NCI-H1694 (cell line): ENCODE results near the gene UBAP1L.
"Not testable (repeated sequence)": the region's sequence is repeated elsewhere in the genome, so short reads cannot be mapped to it uniquely, and the experiment has no call there.

ENCODE experiments used
- DNase-seq: peaks from one replicate; lab custom pipeline; 2025; lab: John Stamatoyannopoulos, UW

UBAP1L gene

GRCh38 chr15:65115086-65115485 lies at the start of gene UBAP1L:
Gene UBAP1L, minus strand, starts transcription at chr15:65115200. Its CDS starts 8,985 bp downstream, at chr15:65106215.
- peak; percentile 71 for DNase-seq

DNA sequence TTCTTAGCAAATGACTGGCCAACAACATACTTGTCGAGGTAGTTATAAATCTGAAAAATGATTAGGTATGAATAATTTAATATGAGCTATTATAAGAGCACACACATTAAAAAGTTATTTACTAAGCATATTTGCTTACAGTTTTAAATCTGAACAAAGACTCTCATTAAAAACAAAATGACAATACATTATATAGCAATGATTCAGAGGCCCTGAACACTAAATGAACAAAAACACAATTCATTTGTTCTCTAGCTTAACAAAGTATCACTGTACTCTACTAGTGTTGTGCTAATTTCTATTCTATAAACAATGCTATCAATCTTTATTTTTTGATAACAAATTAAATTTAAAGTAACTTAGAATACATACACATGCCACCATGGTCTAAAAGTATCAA lies 49.1 kb upstream of the UBAP1L start:
- DNase-seq = no peak

DNA sequence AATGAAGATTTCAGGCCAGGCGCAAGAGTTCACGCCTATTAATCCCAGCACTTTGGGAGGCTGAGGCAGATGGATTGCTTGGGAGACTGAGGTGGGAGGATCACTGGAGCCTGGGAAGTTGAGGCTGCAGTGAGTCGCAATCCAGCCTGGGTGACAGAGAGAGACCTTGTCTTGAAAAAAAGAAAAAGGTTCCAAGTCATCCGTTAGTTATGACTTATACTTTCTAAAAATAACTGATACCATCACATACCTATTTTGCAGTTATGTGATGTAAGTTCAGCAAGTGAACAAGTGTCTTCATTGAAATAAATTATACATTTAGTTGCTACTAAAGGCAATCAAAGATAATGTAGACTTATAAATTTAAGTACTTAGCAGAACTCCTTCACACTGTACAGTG lies 48.0 kb upstream of the UBAP1L start:
- no peak for DNase-seq

- no peak for DNase-seq
Measured at GRCh38 chr15:65156692-65157091, 41.7 kb upstream of the UBAP1L start.

- DNase-seq = no peak
Measured at GRCh38 chr15:65154720-65155119, 39.7 kb upstream of the UBAP1L start.

- DNase-seq = no peak
Measured at GRCh38 chr15:65147902-65148301, 32.9 kb upstream of the UBAP1L start.

- no peak for DNase-seq
Measured at GRCh38 chr15:65146438-65146837, 31.4 kb upstream of the UBAP1L start.

DNA sequence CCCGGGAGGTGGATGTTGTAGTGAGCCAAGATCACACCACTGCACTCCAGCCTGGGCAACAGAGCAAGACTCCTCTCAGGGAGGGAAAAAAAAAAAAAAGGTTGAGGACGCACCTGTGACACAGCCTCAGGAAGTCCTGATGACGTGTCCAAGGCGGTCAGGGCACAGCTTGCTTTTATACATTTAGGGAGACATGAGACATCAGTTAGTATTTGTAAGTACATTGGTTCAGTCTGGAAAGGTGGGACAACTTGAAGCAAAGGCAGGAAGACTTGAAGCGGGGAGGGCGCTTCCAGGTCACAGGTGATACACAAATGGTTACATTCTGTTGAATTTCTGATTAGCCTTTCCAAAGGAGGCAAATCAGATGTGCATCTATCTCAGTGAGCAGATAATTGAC lies 23.6 kb upstream of the UBAP1L start:
- DNase-seq = not testable (repeated sequence)

GRCh38 chr15:65137893-65138292 lies 22.9 kb upstream of the UBAP1L start:
- DNase-seq = not testable (repeated sequence)

- not testable (repeated sequence) for DNase-seq
Measured at GRCh38 chr15:65137089-65137488, 22.1 kb upstream of the UBAP1L start.

DNA sequence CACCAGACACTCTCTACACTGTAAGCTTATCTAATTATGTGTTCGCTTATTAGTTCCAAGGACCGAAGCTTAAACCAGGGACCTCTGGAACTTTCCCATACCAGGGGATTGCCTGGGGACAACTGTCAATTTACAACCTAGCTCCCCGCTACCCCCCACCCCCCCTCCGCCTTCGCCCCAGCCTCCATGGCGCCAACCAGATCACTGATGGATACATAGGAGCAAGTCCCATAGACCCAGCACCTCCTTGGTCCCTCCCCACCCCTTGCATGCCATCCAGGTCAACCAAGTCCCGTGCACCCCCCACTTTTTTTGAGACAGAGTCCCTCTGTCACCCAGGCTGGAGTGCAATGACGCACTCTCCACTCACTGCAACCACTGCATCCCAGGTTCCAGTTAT lies 19.5 kb upstream of the UBAP1L start:
- DNase-seq = no peak

DNA sequence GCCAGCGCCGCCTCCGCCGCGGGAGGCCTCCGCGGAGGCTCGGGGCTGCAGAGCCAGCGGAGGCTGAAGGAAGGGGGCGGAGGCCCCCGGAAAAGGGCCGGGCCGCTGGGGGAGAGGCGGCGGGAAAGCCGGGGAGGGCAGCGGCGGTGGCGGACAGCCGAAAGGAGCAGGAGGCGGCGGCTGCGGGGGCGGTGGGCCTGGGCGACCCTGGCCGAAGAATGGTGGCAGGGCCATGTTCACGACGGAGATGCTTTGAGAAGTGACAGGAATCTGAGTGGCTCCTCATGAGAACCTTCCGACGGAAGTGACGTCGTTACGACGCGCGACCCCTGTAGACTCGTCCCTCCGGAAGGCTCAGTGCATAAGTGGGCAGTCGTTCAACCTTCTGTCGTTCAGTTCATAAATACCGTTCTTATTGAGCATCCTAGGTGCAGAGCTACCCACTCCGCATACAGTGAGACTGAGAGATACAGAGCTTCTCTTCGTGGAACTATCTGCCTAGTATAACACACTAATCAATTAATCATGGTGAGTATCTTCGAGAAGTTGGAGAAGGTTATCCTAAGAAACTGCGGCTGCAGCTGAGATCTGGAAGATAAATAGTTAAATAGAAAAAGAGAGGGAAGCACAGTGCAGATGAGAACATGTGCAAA lies 18.7 kb upstream of the UBAP1L start, which contains the start of gene PDCD7:
TSS of gene PDCD7 (minus strand) at position 261 of the 653 bp plus-strand sequence. CDS start at position 234, 27 bp downstream.
- peak; percentile 92 for DNase-seq

DNA sequence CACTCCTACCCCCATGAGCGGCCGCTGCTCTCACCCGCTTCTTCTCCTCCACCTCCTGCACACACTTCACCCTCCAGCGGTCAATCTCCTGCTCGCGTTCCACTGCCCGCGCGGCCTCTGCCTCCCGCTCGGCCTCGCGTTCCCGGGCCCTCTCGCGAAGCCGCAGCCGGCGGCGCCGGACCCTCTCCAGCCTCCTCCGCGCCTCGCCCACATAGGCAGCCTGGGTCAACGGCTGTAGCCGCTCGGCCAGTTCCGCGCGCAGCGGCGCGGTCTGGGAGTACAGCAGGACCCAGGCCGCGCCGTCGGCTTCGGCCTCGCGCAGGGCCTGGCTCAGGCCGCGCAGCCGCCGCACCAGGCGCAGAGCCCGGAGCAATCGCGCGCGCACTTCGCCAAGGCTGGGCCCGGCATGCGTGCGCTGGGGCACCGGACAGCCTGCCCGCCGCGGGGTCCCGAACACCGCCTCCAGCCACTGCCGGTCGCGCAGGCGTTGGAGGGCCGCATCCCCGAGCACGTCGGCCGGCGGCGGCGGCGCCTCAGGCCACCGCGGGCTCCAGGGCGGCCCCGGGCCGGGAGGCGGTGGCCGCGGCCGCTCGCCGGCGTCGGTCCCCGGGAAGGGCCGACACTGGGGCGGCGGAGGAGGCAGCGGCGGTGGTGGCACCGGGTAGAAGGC lies 18.0 kb upstream of the UBAP1L start:
- no peak for DNase-seq

- no peak for DNase-seq
Measured at GRCh38 chr15:65130941-65131340, 15.9 kb upstream of the UBAP1L start.

- DNase-seq = no peak
Measured at GRCh38 chr15:65115542-65115941, 542 bp upstream of the UBAP1L start.

GRCh38 chr15:65110676-65111292 lies 4.2 kb downstream of the UBAP1L start:
- no peak for DNase-seq

GRCh38 chr15:65106011-65106590 lies 8.9 kb downstream of the UBAP1L start:
- DNase-seq = no peak

DNA sequence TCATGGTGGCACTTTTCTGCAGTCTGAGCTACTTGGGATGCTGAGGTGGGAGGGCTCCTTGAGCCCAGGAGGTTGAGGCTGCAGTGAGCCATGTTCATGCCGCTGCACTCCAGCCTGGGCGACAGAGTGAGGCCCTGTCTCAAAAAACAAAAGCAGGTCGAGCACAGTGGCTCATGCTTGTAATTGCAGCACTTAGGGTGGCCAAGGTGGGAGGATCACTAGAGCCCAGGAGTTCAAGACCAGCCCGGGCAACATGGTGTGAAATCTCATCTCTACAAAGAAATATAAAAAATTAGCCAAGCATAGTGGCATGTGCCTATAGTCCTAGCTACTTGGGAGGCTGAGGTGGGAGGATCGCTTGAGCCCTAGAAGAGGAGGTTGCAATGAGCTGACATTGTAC lies 10.0 kb downstream of the UBAP1L start:
- no peak for DNase-seq

DNA sequence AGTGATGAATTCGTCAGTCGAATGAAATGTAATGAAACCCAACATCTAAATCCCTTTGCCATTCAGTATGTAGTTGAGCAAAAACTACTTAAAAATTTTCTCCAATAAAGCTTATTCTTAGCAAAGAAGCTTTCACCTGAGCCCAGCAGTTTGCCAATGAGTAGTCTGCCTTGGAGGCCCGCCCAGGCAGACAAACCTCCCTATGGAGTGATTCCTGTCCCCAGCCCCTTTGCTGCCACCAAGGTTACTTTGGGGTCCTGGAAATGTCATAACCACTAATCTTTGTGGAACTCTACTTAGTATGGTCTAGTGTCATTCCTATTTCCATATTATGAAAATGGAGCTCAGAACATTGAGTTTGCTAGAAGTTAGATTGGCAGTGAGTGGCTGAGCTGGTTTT lies 12.1 kb downstream of the UBAP1L start:
- DNase-seq = no peak

DNA sequence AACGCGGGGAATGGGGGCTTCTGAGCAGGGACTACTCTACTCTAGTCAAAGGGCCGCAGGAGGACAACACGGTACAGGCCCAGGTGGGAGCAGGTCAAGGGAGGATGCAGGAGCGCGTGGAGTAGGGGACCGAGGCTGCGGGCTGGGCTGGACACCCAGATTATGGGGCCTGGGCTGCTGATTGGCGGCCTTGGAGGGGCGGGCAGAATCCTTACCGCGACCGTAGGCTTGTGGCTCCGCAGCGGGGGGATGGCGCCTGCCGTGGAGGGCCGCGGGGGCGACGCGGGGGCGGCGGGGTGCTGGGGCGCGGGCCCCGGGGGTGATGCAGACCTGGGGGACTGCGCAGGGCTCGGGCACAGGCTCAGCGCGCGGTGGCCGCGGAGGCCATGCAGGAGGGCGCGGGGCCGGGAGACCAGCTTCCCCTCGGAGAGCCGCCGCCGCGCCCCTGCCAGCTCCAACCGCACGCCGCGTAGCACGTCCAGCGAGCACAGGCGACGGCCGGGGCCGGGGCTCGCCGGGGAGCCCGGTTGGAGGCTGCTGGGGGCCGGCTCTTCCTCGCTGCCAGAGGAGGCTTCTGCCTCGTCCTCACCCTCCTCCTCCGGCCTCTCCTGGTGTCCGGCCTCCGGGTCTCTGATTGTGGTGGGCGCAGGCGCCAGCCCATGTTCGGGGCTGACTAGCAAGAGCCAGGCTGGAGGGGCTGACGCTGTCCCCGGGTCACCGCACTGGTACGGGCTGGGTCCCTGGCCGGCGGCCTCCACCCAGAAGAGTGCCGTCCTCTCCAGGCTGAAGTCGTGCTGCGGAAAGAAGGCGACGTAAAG lies 12.9 kb downstream of the UBAP1L start:
- DNase-seq = no peak

DNA sequence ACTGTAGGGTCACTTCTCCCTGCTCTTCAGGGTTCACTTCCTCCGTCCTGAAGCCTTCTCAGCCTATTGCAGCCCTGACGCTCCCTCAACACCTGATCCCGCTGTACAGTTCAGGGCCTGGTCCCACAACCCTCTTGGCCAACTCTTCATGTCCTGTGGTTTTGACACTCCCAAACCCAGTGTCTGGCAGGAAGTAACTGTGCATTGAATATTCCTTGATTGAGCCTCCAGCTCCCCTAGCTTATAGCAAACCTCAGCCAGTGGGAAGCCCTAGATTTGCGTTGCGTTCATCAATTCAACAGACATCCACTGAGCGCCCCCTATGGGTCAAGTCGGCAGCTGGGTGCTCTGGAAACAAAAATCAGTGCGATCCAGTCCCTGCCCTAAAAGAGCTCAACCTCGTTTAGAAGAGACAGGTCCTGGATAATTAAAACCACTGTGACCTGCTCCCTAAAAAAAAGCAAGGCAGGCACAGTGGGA lies 13.5 kb downstream of the UBAP1L start:
- DNase-seq = peak; percentile 59

- DNase-seq = no peak
Measured at GRCh38 chr15:65100442-65100841, 14.6 kb downstream of the UBAP1L start.
